NCI-H1048 (cell line): Measurements from ENCODE around the gene LSM7.
"Not testable (repeated sequence)": the region's sequence is repeated elsewhere in the genome, so short reads cannot be mapped to it uniquely, and the experiment has no call there.

Source experiments
- DNase-seq: peaks from one replicate; lab custom pipeline; 2025; lab: John Stamatoyannopoulos, UW

Gene LSM7

DNA sequence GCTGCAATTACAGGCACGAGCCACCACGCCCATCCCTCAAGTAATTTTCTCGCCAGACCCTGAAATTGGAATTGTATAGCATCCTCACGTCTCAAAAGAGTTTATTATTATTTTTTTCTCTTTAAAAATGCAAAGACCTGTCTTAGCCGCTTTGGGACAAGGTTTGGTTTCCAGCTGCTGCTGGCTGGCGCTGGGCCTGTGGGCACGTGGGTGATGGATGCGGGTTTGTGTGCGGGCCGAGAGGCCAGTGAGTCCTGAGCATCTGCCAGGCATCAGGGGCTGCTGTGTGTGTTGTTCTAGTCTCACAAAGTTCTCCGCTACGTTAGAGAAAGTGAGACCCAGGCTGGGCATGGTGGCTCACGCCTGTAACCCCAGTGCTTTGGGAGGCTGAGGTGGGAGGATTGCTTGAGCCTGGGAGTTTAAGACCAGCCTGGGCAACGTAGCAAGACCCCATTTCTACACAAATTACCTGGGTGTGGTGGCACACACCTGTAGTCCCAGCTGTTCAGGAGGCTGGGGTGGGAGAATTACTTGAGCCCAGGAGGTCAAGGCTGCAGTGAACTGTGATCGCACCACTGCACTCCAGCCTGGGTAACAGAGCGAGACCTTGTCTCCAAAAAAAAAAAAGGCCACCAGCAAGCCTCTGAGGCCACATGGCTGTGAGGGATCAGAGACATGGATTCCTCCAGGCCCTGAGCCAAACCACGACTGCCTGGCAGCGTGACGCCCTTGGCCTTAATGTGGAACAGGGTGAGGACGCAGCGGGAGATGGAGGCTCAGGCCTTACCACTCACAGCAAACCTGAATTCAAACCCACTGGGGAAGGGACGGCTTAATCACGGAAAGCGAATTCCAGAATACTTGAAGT is 27.0 kb upstream of the LSM7 start:
- DNase-seq: no peak

DNA sequence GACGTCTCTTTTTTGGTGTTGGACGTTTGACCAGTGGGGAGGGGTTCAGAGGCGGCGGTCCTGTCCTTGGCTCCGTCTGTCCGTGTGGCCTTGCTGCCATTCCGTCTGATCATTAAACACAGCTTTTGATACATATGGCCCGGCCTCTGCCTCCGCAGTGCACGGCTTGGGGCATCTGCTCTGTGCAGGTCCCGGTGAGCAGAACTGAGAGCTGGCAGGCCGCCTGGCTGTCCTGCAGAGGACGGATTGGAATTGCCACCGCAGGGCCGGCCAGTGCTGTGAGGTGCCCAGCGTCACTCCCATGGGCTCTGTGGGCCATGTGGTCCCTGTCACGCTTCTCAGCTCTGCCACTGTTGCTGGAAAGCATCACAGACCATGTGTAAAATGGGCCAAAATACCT is 26.3 kb upstream of the LSM7 start:
- no peak for DNase-seq

DNA sequence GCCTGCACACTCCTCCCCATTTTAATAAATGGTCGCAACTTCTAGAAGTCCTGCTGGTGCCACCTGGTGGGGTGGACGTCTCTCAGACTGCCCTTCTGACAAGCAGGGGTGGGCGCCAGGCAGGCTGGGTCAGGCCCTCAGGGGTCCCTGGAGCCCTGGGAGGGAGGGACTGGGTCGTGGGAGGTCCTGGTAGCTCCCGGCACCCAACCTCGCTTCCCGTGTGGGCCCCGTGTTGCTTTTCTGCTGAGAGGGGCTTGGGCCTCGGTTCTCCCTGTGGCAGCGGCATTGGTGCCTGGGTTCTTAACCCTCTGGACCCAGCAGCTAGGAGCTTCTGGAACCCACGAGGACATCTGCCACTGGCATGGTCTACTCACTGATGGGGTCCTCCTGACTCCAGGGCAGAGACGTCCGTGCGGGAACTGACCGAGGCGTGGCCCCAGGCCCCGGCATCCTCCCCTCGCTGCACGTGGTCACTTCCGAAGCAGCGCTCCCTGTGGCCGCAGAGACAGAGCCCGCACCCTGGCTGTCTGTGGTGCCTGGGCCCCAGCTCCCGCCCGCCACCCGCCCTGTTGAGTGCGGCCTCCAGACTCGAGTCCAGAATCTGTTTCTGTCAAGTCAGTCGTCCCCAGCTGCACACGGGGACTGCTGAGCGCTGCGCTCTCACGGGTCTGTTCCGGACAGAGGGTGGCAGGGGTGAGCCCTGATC is 25.7 kb upstream of the LSM7 start:
- no peak for DNase-seq

DNA sequence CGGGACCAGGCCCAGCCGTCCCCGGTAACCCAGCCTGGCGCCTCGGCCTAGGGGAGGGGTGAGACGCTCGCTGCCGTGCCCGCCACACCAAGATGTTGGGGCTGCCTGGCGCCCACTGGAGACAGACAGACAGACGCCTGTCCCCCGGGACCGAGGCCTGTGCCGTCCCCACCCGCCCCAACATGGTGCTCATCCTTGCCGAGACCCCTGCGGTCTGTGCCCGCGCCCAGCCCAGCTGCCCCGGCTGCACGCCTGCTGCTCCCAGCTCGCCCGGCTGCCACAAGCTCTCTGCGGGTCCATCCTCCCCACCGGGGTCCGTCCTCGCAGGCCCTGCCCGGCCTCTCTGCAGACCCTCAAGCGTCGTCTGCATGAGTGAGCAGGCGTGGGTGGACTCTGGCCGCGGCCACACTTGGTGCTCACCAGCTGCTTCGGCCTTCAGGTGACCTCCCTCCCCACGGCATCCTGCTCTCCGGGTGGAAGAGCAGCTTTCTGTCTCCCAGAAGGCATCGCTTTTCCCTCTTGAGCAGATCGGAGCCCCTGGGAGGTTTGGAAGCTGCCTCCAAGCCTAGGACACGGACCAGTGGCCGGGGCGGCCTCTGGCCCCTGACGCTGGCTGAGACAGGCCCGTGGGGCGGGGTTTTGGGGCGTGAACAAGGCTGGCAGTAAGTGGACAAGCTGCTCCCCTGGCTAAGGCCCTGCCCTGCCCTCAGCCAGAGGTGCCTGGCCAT is 24.9 kb upstream of the LSM7 start:
- DNase-seq: no peak

DNA sequence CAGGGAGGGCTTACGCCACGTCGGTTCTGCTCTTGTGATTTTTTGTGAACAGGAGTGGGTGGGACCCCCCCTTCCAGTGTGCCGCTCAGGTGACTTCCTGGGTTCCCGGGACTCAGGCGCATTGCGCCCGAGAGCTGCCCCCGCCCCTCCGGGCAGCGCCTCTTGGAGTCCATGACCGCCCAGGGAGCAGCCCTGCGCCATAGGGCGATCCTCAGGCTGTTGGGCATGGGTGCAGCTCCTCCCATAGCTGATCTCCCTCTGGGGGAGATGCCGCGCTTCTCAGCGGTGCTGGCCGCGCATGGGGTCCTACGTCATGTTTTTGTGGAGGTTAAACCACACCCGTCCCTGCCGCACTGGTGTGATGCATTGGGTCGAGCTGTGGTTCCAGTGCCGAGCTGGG is 23.7 kb upstream of the LSM7 start:
- DNase-seq: no peak

DNA sequence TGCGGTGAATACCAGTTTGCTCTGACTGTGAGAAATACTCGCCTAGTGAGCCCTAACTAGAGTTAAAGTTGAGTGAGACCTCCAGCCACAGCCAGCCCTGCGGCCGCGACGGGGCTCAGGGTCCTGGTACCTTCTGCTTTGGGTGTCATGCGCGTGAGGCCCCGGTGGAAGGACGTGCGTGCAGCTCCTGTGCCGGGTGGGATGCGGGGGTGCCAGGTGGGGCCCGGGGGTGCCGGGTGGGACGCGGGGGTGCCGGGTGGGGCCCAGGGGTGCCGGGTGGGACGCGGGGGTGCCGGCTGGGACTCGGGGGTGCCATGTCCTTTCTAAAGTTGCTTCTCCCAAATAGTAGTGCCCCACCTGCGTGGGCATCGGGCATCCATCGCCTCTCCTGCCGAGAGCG is 23.2 kb upstream of the LSM7 start:
- DNase-seq: no peak

DNA sequence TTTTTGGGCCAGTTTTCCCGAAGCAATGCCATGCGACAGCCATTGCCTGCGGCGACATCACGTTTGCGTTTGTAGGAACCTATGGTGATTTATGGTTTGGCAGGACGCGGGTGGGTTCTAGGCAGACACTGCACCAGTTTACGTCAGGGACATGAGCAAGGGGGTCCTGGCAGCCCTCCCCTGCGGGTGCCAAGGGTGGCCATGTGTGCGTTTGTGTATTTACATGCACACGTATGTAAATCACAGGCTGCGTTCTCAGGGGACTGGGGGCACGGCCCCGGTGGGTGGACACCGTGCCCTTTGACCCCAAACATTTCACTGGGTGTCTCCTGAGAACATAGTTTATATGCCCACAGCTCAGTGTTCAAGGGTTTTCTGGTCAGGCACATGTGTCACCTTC is 22.3 kb upstream of the LSM7 start:
- no peak for DNase-seq

DNA sequence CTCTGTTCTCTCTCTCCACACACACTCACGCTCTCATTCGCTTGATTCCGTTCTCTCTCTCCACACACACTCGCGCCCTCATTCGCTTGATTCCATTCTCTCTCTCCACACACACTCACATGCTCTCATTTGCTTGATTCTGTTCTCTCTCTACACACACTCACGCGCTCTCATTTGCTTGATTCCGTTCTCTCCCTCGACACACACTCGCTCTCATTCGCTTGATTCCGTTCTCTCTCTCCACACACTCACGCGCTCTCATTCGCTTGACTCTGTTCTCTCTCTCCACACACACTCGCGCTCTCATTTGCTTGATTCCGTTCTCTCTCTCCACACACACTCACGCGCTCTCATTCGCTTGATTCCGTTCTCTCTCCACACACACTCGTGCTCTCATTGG is 21.4 kb upstream of the LSM7 start:
- DNase-seq: not testable (repeated sequence)

DNA sequence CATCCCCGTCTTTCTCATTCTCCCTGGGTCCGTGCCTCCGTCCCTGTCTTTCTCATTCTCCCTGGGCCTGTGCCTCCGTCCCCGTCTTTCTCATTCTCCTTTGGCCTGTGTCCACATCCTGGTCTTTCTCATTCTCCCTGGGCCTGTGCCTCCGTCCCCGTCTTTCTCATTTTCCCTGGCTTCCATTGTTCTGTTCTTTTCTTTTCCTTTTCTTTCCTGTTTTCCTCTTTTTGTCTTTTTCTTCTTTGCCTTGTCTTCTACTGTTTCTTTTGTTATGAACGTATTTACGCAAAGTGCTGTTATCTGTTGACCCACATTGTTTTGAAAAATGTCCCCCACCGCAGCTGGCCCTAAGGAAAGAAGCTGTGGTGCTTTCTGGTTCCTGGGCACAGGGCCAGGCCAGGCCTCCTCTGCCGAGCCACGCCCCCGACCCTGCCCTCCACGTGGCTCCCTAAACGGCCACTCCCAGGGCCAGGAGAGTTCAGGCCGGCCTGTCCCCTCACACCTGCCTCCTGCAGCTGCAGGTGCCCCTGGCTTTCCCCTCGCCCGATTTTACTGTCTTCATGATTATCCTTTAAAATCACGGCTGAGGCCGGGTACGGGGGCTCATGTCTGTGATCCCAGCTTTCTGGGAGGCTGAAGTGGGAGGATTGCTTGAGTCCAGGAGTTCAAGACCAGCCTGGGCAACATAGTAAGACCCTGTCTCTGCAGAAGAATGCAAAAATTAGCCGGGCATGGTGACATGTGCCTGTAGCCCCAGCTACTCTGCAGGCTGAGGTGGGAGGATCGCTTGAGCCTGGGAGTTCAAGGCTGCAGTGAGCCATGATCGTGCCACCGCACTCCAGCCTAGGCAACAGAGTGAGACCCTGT is 17.6 kb upstream of the LSM7 start:
- no peak for DNase-seq

DNA sequence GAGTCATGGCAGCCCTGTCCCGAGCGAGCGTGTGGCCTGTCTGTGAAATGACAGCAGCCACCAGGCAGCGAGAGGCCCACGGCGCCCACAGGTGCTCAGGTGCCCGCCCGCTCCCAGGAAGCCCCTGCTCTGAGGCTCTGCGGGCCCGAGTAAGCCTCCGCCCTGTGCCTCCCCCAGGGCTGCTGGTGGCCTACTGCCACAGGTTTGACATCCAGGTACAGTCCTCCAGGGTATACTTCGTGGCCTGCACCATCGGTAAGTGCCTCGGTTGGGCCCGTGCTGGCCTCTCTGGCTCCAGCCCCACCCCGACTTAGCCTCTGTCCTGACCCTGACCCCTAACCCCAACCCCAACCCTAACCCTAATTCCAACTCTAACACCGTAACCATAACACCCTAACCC is 16.7 kb upstream of the LSM7 start:
- DNase-seq: no peak

DNA sequence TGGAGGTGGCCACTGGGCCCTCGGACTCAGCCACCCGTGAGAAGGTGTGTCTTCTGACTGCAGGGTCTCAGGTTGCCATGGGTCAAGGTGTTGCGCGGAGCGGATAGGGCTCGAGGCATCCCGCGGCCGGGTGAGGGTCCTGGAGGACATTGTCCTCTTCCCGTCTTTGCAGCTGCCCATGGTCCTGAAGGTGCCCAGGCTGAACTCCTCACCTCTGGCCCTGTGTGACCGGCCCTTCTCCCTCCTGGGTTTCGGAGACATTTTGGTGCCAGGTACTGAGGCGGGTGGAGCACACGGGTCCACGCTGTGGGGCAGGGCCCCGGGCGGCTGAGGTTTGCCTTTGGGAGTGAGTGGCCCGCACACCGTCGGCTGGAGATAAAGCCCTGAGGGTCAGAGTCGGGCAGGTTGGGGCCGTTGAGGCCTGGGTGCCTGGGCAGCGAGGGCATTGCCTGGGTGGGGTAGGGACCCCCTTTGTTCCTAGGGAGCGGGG is 16.0 kb upstream of the LSM7 start:
- no peak for DNase-seq

DNA sequence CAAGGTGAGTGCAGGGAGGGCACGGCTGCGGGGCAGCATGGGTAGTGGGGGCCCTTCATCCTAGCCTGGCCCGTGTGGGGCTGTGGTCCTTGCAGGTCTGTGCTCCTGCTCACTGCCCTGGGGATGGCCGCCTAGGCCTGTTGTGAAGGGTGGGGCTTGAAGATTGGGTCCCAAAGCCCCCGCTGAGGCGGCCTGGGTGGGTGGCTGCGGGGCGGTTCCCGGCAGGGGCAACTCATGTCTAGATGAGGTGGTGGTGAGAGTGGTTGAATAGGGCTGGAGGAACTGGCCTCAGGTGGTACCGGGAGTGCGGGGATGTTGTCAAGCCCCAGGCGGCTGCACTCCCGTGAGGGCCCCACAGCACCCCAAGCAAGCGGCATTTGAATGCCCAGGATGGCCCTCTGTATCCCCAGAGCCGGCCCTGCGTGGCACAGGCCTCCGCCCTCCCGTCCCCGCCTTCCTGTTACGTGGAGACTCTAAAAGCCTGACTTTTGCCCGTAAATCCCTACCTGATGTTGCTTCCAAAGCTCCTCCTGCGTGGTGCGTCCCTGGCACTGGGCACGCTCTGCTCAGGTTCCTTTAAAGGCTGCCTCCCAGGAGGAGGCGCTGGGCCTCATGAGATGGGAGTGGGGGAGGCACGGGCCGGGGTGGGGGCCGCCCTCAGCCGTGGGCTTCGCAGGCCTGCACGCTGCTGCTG is 15.1 kb upstream of the LSM7 start:
- no peak for DNase-seq

DNA sequence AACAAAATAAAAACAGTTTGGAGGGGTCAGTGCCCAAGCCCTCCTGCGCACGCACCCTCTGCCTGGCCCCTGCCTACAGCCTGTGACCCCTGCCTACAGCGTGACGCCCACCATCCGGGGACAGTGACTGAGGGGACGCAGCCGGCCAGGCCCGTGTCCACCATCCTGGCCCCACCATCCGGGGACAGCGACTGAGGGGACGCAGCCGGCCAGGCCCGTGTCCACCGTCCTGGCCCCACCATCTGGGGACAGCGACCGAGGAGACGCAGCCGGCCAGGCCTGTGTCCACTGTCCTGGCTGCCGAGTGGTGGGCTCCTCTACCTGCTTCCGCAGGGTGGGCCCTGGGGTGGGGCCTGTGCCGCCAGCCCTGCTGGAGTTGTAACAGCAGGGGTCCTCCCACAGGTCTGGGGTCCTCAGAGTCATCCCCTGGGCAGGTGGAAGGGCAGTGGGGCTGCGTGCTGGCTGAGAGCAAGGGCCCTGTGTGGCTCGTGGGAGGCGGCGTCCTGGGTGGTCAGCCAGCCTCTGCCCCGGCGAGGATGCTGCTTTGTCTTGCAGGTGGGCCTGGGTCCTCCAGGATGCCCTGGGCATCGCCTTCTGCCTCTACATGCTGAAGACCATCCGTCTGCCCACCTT is 14.4 kb upstream of the LSM7 start:
- no peak for DNase-seq

DNA sequence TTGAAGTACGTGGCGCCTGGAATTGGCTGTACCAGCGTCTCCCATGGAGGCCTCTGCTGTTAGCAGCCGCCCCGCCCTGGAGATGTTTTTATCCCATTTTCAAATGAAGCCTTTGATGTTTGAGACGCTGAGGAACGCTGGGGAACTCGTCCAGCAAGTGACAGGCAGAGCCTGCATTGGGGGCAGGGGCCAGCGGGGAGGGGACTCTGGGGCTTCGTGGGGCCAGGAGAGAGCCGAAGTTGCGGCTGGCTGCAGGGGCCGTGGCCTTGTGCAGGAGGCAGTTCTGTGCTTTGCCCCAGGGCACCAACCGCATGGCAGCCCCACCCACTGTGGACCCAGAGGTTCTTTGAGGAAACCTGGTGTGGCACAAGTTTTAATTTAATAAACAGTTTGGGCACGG is 13.6 kb upstream of the LSM7 start:
- no peak for DNase-seq

DNA sequence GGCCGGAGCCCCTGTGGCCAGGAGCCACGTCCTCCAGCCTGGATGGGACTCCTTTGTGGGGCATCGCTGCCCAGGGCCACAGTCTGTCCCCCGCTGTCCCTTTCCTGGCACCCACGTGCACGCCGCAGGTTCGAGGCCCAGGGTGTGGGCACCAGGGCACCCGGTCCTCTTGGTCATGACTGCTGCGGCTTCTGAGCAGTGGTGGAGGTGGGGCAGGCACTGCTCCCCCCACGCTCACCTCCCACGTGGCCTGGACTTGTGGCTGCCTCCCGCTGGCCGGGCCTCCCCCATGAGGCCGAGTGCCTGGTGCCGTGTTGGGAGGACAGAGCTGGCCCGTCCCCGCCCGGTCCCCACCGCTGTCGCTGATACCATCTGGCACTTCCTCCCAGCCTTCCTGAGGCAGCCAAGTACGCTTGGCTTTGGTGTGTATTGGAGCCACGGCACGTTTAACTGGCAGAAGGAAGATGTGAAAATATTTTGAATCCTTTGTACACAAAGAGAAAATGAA is 12.9 kb upstream of the LSM7 start:
- DNase-seq: no peak

DNA sequence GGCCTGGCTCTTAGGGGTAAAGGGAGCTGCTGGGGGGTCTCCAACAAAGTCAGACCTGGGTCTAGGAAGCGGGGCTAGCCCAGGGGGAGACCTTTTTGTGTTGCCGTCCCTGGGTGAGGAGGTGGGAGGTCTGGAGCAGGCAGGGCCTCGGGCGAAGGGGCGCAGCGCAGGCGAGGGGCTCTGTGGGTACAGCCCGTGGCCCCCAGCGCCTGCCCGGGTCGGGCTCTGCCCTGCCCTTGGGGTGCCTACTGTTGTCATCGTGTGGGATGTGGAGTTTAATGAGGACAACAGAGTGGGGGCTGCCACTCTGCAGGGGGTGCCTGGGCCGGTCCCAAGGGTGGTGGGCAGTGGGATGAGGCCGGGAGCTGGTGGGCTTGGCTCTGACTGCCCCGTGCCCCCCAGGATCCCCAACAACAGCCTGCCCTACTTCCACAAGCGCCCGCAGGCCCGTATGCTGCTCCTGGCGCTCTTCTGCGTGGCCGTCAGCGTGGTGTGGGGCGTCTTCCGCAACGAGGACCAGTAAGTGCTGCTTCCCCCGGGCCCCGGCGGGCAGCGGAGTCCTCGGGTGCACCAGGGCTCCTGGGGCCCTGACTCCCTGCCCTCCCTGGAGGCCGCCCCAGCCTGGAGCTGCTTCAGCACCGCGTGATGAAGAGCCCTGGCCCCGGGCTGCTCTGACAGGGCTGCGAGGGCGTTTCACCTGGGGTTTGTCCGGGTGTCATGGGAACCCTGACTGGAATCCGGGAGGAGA is 12.3 kb upstream of the LSM7 start:
- DNase-seq: no peak

DNA sequence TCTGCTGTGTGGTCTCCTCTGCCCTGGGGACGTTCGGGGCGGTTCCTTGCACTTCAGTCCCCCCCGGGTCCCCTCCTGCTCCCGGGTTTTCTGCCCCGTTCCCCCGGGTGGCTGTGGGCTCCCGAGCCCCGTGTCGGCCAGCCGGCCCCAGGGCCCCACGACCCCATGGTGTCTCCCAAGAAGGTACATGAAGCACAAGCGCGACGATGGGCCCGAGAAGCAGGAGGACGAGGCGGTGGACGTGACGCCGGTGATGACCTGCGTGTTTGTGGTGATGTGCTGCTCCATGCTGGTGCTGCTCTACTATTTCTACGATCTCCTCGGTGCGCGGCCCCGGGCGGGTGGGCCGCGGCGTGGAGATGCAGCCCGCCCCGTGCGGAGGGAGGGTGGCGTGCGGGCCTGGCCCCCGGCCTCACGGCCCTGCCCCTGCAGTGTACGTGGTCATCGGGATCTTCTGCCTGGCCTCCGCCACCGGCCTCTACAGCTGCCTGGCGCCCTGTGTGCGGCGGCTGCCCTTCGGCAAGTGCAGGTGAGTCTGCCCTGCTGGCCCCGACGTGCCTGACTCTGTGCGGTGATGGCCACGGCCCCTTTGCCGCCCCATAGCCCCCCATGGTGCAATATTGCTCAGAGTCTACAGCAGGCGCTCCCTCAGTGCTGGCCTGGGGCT is 11.4 kb upstream of the LSM7 start:
- no peak for DNase-seq

DNA sequence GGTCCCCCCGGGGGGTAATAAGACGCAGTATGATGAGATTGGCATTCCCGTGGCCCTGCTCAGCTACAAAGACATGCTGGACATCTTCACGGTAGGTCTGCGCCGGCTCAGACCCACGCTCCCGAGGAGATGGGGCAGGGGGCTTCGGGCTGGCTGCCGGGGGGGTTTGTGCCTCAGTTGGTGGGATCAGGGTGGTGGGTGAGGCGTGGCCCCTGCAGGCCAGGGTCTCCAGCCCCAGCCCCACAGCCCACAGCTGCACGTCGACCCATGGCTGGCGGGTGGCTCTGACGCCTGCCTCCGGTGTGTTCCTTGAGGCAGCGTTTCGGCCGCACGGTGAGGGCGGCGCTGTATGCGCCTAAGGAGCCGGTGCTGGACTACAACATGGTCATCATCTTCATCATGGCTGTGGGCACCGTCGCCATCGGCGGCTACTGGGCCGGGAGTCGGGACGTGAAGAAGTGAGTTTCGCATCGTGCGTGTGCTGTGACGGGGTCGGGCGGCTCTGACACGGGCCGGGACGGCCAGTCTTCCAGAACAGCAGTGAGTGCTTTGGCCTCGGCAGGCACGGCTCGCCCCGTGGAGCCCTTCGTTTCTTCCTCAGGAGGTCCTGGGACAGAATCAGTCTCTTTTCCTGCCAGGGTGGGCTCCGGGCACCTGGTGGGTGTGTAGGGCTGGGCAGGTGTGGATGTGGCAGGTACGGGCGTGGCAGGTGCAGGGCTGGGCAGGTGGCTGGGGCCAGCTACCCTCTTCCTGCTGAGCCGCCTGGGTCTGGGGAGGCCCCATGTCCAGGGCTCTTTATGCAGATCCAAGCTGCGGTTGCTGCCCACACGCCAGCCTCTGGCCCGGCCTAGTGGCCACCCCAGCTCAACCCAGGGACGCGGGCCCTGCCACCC is 10.6 kb upstream of the LSM7 start:
- DNase-seq: no peak
